Measurements from ENCODE around the gene FECH.
"Not testable (repeated sequence)": the region's sequence is repeated elsewhere in the genome, so short reads cannot be mapped to it uniquely, and the experiment has no call there.

Gene FECH

DNA sequence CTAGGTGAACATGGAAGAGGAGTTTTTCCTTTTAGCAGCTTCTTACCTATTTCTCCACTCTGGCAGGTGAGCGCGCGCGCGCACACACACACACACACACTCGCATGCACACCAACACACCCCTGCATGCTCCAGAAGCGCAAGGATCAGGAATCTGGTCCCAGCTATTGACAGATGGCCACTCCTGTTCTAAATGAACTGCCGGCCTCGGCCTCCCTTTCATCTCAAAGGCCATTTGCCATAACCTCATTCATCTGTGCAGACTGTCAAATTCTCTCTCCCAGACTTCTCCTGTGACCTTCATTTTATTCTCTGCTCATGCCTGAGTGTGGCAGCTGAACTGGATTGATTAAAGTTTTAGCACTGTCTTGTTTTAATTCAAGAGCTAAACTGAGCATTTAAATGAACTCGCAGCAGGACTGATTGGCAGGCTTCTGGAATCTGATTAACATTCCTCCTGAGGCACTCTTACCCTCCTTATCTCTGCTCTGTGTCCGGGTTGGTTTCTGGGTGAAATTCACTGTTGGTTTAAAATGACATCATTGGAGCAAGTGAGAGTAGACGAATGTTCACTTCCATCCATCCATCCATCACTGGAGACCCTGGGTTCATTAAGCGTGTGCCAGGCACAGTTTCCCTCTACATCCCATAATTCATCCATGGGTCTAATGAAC is 58.8 kb downstream of the FECH start:
- no peak for DNase-seq

- no peak for DNase-seq
These were observed 63.1 kb downstream of the FECH start for GRCh38 chr18:57523171-57523956.

GRCh38 chr18:57522348-57522747 is 64.2 kb downstream of the FECH start:
- not testable (repeated sequence) for DNase-seq

DNA sequence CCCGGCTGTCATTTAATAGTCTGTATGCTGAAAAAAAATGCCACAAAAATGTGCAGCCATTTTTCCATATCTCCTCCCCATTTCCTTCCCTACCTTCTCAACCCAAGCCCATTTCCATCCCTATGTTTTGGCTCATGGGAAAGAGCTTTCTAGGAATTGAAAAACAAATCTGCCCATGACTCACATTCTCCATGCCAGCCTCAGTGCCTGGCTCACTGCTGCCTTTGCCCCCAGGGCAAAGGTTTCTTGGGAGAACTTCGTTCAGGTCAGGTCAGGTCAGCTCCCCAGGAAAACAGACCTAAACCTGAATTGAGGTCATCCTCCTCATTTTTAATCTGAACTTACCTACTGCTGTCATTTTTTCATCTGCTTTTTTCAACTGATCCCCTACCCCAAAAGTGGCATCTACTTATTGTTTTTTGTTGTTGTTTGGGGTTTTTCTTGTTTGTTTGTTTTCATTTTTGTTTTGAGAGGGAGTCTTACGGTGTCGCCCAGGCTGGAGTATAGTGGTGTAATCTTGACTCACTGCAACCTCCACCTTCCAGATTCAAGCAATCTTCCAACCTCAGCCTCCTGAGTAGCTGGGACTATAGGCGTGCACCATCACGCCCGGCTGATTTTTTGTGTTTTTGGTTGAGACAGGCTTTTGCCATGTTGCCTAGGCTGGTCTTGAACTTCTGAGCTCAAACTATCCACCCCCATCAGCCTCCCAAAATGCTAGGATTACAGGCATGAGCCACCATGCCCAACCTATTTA is 66.7 kb downstream of the FECH start:
- no peak for DNase-seq

- no peak for DNase-seq
These were observed 68.0 kb downstream of the FECH start for GRCh38 chr18:57518533-57518932.

DNA sequence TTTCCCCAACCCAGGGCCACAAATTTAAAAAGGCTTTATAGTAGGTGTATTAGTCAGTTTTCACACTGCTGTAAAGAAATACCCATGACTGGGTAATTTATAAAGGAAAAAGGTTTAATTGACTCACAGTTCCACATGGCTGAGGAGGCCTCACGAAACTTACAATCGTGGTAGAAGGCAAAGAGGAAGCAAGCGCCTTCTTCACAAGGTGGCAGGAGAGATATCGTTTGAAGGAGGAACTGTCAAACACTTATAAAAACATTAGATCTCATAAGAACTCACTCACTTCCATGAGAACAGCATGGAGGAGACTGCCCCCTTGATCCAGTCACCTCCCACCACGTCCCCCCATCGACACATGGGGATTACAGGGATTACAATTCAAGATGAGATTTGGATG is 70.4 kb downstream of the FECH start:
- DNase-seq, result no peak

DNA sequence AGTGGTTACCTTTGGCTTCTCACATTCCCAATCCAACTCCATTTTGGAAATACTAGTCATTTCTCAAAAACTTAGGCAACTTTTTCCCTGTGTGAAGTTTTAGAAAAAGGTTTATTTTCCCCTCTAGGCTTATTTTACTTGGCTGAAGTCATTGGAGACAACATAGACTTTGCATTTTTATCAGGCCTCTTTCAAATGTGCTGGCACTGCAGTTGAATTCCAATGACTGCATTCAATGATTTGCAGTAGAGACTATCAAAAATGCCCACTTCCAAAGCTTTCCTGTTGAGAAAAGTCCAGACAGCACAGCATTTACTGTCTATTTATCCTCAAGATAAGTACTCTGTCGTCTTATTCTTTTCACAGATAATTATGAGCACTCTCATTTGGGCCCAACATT is 81.3 kb downstream of the FECH start:
- DNase-seq, result no peak

- no peak for DNase-seq
These were observed 83.9 kb downstream of the FECH start for GRCh38 chr18:57502624-57503023.

GRCh38 chr18:57498682-57499256 is 87.7 kb downstream of the FECH start:
- no peak for DNase-seq
